GM12801 (cell line): ENCODE data around the gene UROS.

ENCODE experiments used
- CTCF ChIP-seq: IDR thresholded peaks from one replicate; pipeline ENCODE4 v1.5.1; 2011; ENCODE audit warnings: control low read depth; ENCODE audit not compliant: insufficient read length; ENCODE audit errors: extremely low read depth

Gene UROS

GRCh38 chr10:125822878-125823662 is at the start of gene UROS, which contains the start of gene BCCIP:
TSS of gene UROS (minus strand) at chr10:125823258. CDS start at chr10:125816499, 6,759 bp downstream.
TSS of gene BCCIP (plus strand) at chr10:125823546. CDS start at chr10:125823558, 12 bp downstream.
- TF ChIP-seq CTCF: no peak

- no peak for TF ChIP-seq CTCF
Measured at GRCh38 chr10:125871338-125871737, 48.3 kb upstream of the UROS start.

GRCh38 chr10:125868372-125868975 is 45.4 kb upstream of the UROS start:
- TF ChIP-seq CTCF: no peak

GRCh38 chr10:125866421-125867029 is 43.5 kb upstream of the UROS start:
- TF ChIP-seq CTCF: no peak

GRCh38 chr10:125865120-125865519 is 42.1 kb upstream of the UROS start:
- TF ChIP-seq CTCF: no peak

GRCh38 chr10:125859128-125859817 is 36.2 kb upstream of the UROS start:
- TF ChIP-seq CTCF: no peak
